ENCODE results near the gene LASP1. TPM values are rescaled to one million over a fixed set of nuclear protein-coding genes. Genes with fewer than 3 reads are reported as not detected.

Gene LASP1
- total RNA-seq, 1 experiment from 2014 or later, result 68.1 TPM

DNA sequence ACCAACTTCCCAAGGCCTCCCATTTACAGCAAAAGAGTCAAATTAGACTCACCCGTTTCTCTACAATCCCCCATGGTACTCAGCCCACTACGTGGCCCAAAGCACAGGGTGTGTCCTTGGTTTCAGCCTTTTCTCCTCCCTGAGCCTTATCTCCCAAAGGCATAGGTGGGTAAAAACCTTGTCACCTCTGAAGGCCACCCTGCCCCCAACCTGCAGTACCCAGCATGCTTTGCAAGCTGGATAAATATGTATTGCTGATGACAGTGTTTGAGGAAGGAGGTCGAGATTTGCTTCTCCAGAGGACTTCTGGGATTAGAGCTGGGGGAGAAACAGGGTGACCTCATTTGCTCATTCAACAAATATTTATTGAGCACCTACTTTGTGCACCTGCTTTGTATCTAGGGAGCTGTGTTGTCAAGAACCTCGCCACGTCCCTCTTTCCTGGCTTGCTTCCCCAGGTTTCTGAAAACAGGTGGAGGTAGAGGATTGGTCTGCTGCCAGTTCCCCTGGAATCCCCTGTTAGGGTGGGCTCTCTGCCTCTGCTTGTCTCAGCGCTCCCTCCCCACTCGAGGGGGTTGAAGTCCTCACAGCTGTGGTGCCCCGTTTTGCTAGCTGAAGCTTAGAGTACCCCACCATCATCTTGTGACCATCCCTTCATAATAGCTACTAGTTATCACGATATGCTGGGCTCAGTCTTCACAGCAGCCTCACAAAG lies 3.0 kb downstream of the LASP1 start:
- intact Hi-C loops (cut with micrococcal nuclease), result no loop called here

DNA sequence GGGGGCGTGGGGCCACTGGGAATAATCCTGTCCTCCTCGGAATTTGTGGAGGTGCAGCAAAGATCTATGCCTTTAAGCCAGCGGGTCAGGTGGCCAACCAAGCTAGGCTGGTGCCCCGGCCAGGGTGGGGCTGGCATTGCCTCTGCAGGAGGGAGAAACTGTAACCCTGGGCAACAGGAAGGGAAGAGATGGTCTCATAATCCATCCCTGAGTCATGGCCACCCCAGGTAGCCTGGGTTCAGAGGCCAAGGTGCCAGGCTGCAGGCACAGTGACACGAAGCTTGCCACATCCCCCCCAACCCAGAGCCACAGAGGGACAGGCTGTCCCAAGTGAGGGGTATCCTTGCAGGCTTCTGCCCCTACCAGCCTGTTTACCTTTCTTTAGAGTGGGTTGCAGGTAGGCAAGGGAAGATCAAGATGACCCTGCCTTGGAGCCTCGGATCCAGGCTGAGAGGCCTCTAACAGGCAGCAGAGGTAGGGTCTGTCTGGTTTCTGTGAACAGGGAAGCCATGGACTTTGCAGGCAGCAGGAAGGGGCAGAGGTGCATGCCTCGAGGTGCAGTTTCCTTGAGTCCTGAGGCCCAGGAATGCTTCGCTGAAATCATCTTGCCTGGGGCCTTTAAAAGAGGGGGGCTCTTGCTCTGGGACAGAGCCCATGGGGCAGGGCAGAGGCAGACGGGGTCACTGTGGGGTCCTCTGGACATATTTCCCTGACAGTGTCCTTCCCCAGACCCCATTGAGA lies 4.0 kb downstream of the LASP1 start:
- no peaks in the 10 kb centered on the region for H3K9me3 Mint-ChIP-seq (ENCODE audit: unreplicated experiment)
- ChIA-PET CTCF (interaction anchor here (0.6 to 1.2 kb wide), 2 partner anchors 28 to 782 kb away, joined by 3 to 4 read pairs; no protein-coding TSS in a partner anchor), POLR2A (interaction anchor here (0.6 to 13.1 kb wide), 4 partner anchors 16 to 101 kb away, joined by 3 to 246 read pairs (median 4); partner anchors contain the start of gene RPL23)
- H3K36me3 Mint-ChIP-seq (ENCODE audit: insufficient read depth, unreplicated experiment), result peaks cover 17% of the 10 kb centered on the region
- H3K4me1 Mint-ChIP-seq (ENCODE audit: insufficient read depth, unreplicated experiment), result peaks cover 32% of the 10 kb centered on the region
- DNase-seq (ENCODE audit: unreplicated experiment), result no peak
- BruUV-seq (replicated peaks), result no TSS peak
- TF ChIP-seq, protein P1, sequence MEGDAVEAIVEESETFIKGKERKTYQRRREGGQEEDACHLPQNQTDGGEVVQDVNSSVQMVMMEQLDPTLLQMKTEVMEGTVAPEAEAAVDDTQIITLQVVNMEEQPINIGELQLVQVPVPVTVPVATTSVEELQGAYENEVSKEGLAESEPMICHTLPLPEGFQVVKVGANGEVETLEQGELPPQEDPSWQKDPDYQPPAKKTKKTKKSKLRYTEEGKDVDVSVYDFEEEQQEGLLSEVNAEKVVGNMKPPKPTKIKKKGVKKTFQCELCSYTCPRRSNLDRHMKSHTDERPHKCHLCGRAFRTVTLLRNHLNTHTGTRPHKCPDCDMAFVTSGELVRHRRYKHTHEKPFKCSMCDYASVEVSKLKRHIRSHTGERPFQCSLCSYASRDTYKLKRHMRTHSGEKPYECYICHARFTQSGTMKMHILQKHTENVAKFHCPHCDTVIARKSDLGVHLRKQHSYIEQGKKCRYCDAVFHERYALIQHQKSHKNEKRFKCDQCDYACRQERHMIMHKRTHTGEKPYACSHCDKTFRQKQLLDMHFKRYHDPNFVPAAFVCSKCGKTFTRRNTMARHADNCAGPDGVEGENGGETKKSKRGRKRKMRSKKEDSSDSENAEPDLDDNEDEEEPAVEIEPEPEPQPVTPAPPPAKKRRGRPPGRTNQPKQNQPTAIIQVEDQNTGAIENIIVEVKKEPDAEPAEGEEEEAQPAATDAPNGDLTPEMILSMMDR (IDR thresholded peaks at IDR 0.05; ENCODE audit: unreplicated experiment), result no peak
- peak overlapping the region; percentile 49 for H3K27ac Mint-ChIP-seq (ENCODE audit: low read depth, unreplicated experiment)
- intact Hi-C loops (cut with micrococcal nuclease), result no loop called here
- no peaks in the 10 kb centered on the region for H3K27me3 Mint-ChIP-seq (ENCODE audit: insufficient read depth, unreplicated experiment)
- peak overlapping the region; percentile 28 for H3K4me3 Mint-ChIP-seq (ENCODE audit: unreplicated experiment)

More for the DNA sequence above, 3.0 kb downstream of the LASP1 start:
- H3K36me3 Mint-ChIP-seq (ENCODE audit: insufficient read depth, unreplicated experiment), result peaks cover 20% of the 10 kb centered on the region
- no peaks in the 10 kb centered on the region for H3K9me3 Mint-ChIP-seq (ENCODE audit: unreplicated experiment)
- H3K4me3 Mint-ChIP-seq (ENCODE audit: unreplicated experiment), result no peak overlapping the region
- H3K4me1 Mint-ChIP-seq (ENCODE audit: insufficient read depth, unreplicated experiment), result peaks cover 42% of the 10 kb centered on the region
- no peak overlapping the region for H3K27ac Mint-ChIP-seq (ENCODE audit: low read depth, unreplicated experiment)
- H3K27me3 Mint-ChIP-seq (ENCODE audit: insufficient read depth, unreplicated experiment), result no peaks in the 10 kb centered on the region
- CTCF ChIA-PET, result interaction anchor here (1.2 to 1.9 kb wide), 3 partner anchors 29 to 138 kb away, joined by 4 to 6 read pairs (median 5); no protein-coding TSS in a partner anchor
- DNase-seq (ENCODE audit: unreplicated experiment), result no peak
- POLR2A ChIA-PET, result interaction anchor here (0.6 to 13.1 kb wide), 5 partner anchors 23 to 277 kb away, joined by 3 to 246 read pairs (median 3); partner anchors contain the start of gene RPL23
- no TSS peak for BruUV-seq (replicated peaks)
- TF ChIP-seq, protein P1 (IDR thresholded peaks at IDR 0.05; ENCODE audit: unreplicated experiment), result no peak

DNA sequence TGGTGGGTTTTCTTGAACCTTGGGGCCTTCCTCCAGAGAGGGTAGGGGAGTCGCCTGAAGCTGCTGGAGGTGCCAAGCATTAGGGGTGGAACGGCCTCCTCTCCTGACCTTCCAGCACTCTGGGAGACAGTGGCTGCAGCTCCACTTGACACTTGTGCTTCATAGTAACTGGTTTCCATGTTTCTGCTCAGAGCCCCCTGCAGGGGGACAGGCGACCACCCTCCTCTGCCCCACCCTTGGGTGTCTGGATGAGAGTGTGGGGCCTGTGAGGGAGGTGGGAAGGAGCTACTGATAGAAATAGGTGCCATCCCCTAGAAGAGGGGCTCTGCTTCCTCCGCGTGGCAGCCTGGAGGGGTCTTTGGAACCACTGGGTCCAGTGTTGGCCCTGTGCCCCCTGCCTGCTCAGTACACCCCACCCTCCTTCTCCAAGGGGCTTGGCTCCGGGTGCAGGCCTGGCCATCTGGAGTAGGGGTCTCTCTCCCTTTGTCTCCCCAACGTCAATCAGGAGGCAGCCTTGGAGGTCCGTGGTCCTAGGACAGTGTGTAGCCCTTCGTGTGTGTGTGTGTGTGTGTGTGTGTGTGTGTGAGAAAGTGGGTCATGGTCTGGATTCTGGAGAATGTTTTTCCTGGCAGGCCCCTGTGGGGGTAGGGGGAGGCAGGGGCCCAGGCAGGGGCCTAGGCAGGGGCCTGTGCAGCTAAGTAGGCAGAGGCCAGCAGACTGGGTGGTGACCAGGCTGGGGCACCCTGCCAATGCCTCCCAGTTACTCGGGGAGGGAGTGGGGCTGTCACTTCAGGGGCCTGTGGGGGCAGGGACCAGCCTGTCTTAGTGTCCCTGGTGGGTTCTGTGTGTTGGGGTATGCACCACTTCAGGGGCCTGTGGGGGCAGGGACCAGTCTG lies 4.9 kb downstream of the LASP1 start:
- Mint-ChIP-seq H3K4me3 (ENCODE audit: unreplicated experiment) (no peak overlapping the region), H3K9me3 (ENCODE audit: unreplicated experiment) (no peaks in the 10 kb centered on the region), H3K27me3 (ENCODE audit: insufficient read depth, unreplicated experiment) (no peaks in the 10 kb centered on the region), H3K27ac (ENCODE audit: low read depth, unreplicated experiment) (peak overlapping the region; percentile 49), H3K4me1 (ENCODE audit: insufficient read depth, unreplicated experiment) (peaks cover 37% of the 10 kb centered on the region), H3K36me3 (ENCODE audit: insufficient read depth, unreplicated experiment) (peaks cover 15% of the 10 kb centered on the region)
- CTCF ChIA-PET, result no interaction called here
- POLR2A ChIA-PET, result interaction anchor here (0.7 to 13.1 kb wide), 2 partner anchors 25 to 1521 kb away, joined by 7 to 246 read pairs; partner anchors contain the start of gene RPL23
- TF ChIP-seq, protein P1 (IDR thresholded peaks at IDR 0.05; ENCODE audit: unreplicated experiment), result no peak
- no TSS peak for BruUV-seq (replicated peaks)
- DNase-seq (ENCODE audit: unreplicated experiment), result no peak
- intact Hi-C loops (cut with micrococcal nuclease), result no loop called here

All from MCF 10A (cell line).